Caco-2 (cell line): ENCODE results near the gene SIK3. TPM values are rescaled to one million over a fixed set of nuclear protein-coding genes. Genes with fewer than 3 reads are reported as not detected.
A peak's percentile ranks its signal among the peaks of the same experiment; 100 is the strongest.

ENCODE experiments used
- BruUV-seq: library from RNA; stranded (reverse); fragments of 400-500 nt; replicated peaks from 2 replicates; lab custom pipeline; 2021; lab: Mats Ljungman, UMichigan
- CTCF ChIA-PET: fragments of 300-600 bp; sonication (Branson Sonifier 250); formaldehyde crosslinking; loops from one replicate; lab custom pipeline; 2022; ENCODE audit warnings: antibody characterized with exemption; lab: Charles Lee
- POLR2A ChIA-PET: fragments of 300-600 bp; sonication (Branson Sonifier 250); formaldehyde crosslinking; loops from one replicate; lab custom pipeline; 2022; ENCODE audit warnings: antibody characterized with exemption; lab: Charles Lee
- DNase-seq, 2 experiments: peaks; one replicate each; pipeline versions ENCODE4 v3.0.0 to v3.0.0-alpha.2; 2020 to 2022
- H3K27me3 ChIP-seq: replicated peaks from 2 replicates; pipeline ENCODE4 v1.6.0; 2011; ENCODE audit warnings: low read length; ENCODE audit not compliant: control insufficient read depth, insufficient read depth
- H3K36me3 ChIP-seq: 2 replicates; pipeline ENCODE4 v1.5.1; 2011; ENCODE audit warnings: low read length; ENCODE audit not compliant: control insufficient read depth, insufficient read depth
- H3K4me1 ChIP-seq: fragments of 250-450 bp; sonication (Bioruptor Pico); 2 replicates; pipeline ENCODE4 v1.5.1; 2020; ENCODE audit warnings: mild to moderate bottlenecking
- H3K4me3 ChIP-seq: 2 replicates; pipeline ENCODE4 v1.5.1; 2011; ENCODE audit warnings: low read depth, mild to moderate bottlenecking, control low read depth, low read length
- H3K9me3 ChIP-seq: fragments of 250-450 bp; sonication (Bioruptor Pico); 2 replicates; pipeline ENCODE4 v1.5.1; 2020; ENCODE audit warnings: mild to moderate bottlenecking, moderate library complexity
- H3K27ac Mint-ChIP-seq: one replicate; pipeline ENCODE4 v1.8.0; 2022; ENCODE audit warnings: mixed read lengths; ENCODE audit not compliant: unreplicated experiment
- H3K27me3 Mint-ChIP-seq: one replicate; pipeline ENCODE4 v1.8.0; 2022; ENCODE audit warnings: mixed read lengths; ENCODE audit not compliant: insufficient read depth, unreplicated experiment
- H3K36me3 Mint-ChIP-seq: one replicate; pipeline ENCODE4 v1.8.0; 2022; ENCODE audit warnings: mild to moderate bottlenecking, mixed read lengths; ENCODE audit not compliant: insufficient read depth, unreplicated experiment
- H3K4me1 Mint-ChIP-seq: one replicate; pipeline ENCODE4 v1.8.0; 2022; ENCODE audit warnings: low read depth, mixed read lengths; ENCODE audit not compliant: unreplicated experiment
- H3K4me3 Mint-ChIP-seq: one replicate; pipeline ENCODE4 v1.8.0; 2022; ENCODE audit warnings: mild to moderate bottlenecking, moderate library complexity, mixed read lengths; ENCODE audit not compliant: unreplicated experiment
- H3K9me3 Mint-ChIP-seq: one replicate; pipeline ENCODE4 v1.8.0; 2022; ENCODE audit warnings: mixed read lengths; ENCODE audit not compliant: unreplicated experiment
- CTCF ChIP-seq, 2 experiments: fragments of 200-600 bp in 1 of 2; IDR thresholded peaks; 1 replicate in 1 of 2; 2 replicates in 1 of 2; pipeline versions ENCODE4 v1.5.1 to v1.8.0; 2011 to 2022; ENCODE audit warnings: antibody characterized with exemption in 1 of 2, control low read depth in 1 of 2, inconsistent platforms in 1 of 2, low read depth in 1 of 2, low read length in 1 of 2, mild to moderate bottlenecking in 1 of 2, moderate library complexity in 1 of 2; ENCODE audit not compliant: insufficient read depth in 1 of 2, severe bottlenecking in 1 of 2, unreplicated experiment in 1 of 2
- intact Hi-C: fragments of 100-400 bp; cut with micrococcal nuclease; formaldehyde crosslinking; loops from one replicate; pipeline ENCODE4 v1.10.0; 2022; ENCODE audit not compliant: unreplicated experiment
- total RNA-seq: library from RNA; stranded (reverse); gene quantifications from 2 replicates; pipeline ENCODE4 v1.2.3, GENCODE V29; 2022

SIK3 gene
- total RNA-seq, 1 experiment from 2014 or later = 65.7 TPM

- BruUV-seq = no TSS peak
- Mint-ChIP-seq H3K4me3 (no peak overlapping the region), H3K9me3 (no peaks in the 10 kb centered on the region), H3K27ac (no peak overlapping the region), H3K36me3 (no peaks in the 10 kb centered on the region), H3K4me1 (peaks cover 6% of the 10 kb centered on the region), H3K27me3 (no peaks in the 10 kb centered on the region)
- intact Hi-C loops = no loop called here
- Histone ChIP-seq H3K4me3 (no peak overlapping the region), H3K9me3 (no peaks in the 10 kb centered on the region), H3K36me3 (no peaks in the 10 kb centered on the region), H3K4me1 (no peaks in the 10 kb centered on the region), H3K27me3 (no peaks in the 10 kb centered on the region)
- TF ChIP-seq CTCF (IDR thresholded peaks at IDR 0.05; ENCODE audit: insufficient read depth in 1 of 2, low read depth in 1 of 2, low read length in 1 of 2, severe bottlenecking in 1 of 2, unreplicated experiment in 1 of 2) = no peak
- ChIA-PET CTCF (interaction anchor here (0.5 kb wide), 1 partner anchor 173 kb away, joined by 3 read pairs; the partner anchor contains the start of gene APOA1), POLR2A (no interaction called here)
- DNase-seq = no peak
Measured at GRCh38 chr11:117009905-117010605, 88.2 kb downstream of the SIK3 start.

GRCh38 chr11:117005758-117006157 is 92.5 kb downstream of the SIK3 start:
- Mint-ChIP-seq H3K4me1 (peaks cover 31% of the 10 kb centered on the region), H3K27me3 (no peaks in the 10 kb centered on the region), H3K9me3 (no peaks in the 10 kb centered on the region), H3K27ac (no peak overlapping the region), H3K4me3 (no peak overlapping the region), H3K36me3 (peaks cover 5% of the 10 kb centered on the region)
- DNase-seq = no peak
- POLR2A ChIA-PET = no interaction called here
- CTCF ChIA-PET = interaction anchor here (0.6 kb wide), 1 partner anchor 92 kb away, joined by 3 read pairs; the partner anchor contains the start of gene SIK3
- H3K9me3 ChIP-seq = no peaks in the 10 kb centered on the region
- H3K4me1 ChIP-seq = peaks cover 20% of the 10 kb centered on the region
- intact Hi-C loops = no loop called here
- BruUV-seq = no TSS peak
- H3K4me3 ChIP-seq = no peak overlapping the region
- TF ChIP-seq CTCF (IDR thresholded peaks at IDR 0.05; ENCODE audit: insufficient read depth in 1 of 2, low read depth in 1 of 2, low read length in 1 of 2, severe bottlenecking in 1 of 2, unreplicated experiment in 1 of 2) = no peak
- H3K27me3 ChIP-seq = no peaks in the 10 kb centered on the region
- no peaks in the 10 kb centered on the region for H3K36me3 ChIP-seq

- Histone ChIP-seq H3K4me3 (no peak overlapping the region), H3K4me1 (peaks cover 20% of the 10 kb centered on the region), H3K36me3 (no peaks in the 10 kb centered on the region), H3K27me3 (no peaks in the 10 kb centered on the region), H3K9me3 (no peaks in the 10 kb centered on the region)
- ChIA-PET POLR2A (interaction anchor here (0.6 kb wide), 1 partner anchor 71 kb away, joined by 8 read pairs; no protein-coding TSS in a partner anchor), CTCF (interaction anchor here (0.6 to 1.2 kb wide), 4 partner anchors 17 to 95 kb away, joined by 3 to 6 read pairs (median 3); partner anchors contain the start of gene SIK3)
- Mint-ChIP-seq H3K9me3 (no peaks in the 10 kb centered on the region), H3K27me3 (no peaks in the 10 kb centered on the region), H3K27ac (peak overlapping the region; percentile 27), H3K4me3 (no peak overlapping the region), H3K36me3 (peaks cover 5% of the 10 kb centered on the region), H3K4me1 (peaks cover 31% of the 10 kb centered on the region)
- BruUV-seq = no TSS peak
- intact Hi-C loops = no loop called here
- TF ChIP-seq CTCF (IDR thresholded peaks at IDR 0.05; ENCODE audit: insufficient read depth in 1 of 2, low read depth in 1 of 2, low read length in 1 of 2, severe bottlenecking in 1 of 2, unreplicated experiment in 1 of 2) = no peak
- no peak for DNase-seq
Measured at GRCh38 chr11:117002639-117003299, 95.5 kb downstream of the SIK3 start.
